Astrocyte of the cerebellum (primary cell): ENCODE results near the gene HSPA8.

ENCODE experiments used
- DNase-seq: peaks from one replicate; pipeline ENCODE4 v3.0.0-alpha.2; 2011; ENCODE audit warnings: low read depth
- H3K4me3 ChIP-seq: 2 replicates; pipeline ENCODE4 v1.5.1; 2011; ENCODE audit warnings: mild to moderate bottlenecking, low read depth, low read length, moderate library complexity
- CTCF ChIP-seq: IDR thresholded peaks from 2 replicates; pipeline ENCODE4 v1.5.1; 2012; ENCODE audit warnings: low read length, low read depth, moderate library complexity, mild to moderate bottlenecking; ENCODE audit errors: missing control alignments
- in situ Hi-C: cut with HindIII; loops from 2 replicates; pipeline ENCODE4 v1.10.0; 2017; ENCODE audit warnings: low sequenced_read_pairs

Gene HSPA8

GRCh38 chr11:123073343-123074057 lies 11.6 kb upstream of the HSPA8 start:
- no peak overlapping the region for H3K4me3 ChIP-seq
- TF ChIP-seq CTCF: no peak
- no peak for DNase-seq
- in situ Hi-C loops: no loop called here

GRCh38 chr11:123072762-123073161 lies 10.8 kb upstream of the HSPA8 start:
- in situ Hi-C loops: no loop called here
- H3K4me3 ChIP-seq: no peak overlapping the region
- no peak for TF ChIP-seq CTCF
- no peak for DNase-seq

DNA sequence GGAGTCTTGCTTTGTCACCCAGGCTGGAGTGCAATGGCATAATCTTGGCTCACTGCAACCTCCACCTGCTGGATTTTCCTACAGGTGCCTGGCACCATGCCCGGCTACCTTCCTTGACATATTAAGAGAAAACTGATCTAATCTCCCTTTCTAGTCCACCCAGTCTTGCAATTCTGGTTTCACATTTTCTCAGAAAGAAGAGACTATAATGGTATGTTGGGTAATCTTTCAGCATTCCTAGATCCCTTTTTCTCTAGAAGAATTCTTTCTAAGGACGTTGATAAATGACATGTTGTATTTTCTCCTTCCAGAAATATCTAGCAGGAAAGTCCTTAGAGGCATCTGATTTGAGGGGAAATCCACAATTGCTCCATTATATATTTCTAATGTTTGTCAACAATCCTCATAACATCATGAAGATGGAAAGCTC lies 10.4 kb upstream of the HSPA8 start:
- no peak for TF ChIP-seq CTCF
- DNase-seq: no peak
- in situ Hi-C loops: no loop called here
- H3K4me3 ChIP-seq: no peak overlapping the region

DNA sequence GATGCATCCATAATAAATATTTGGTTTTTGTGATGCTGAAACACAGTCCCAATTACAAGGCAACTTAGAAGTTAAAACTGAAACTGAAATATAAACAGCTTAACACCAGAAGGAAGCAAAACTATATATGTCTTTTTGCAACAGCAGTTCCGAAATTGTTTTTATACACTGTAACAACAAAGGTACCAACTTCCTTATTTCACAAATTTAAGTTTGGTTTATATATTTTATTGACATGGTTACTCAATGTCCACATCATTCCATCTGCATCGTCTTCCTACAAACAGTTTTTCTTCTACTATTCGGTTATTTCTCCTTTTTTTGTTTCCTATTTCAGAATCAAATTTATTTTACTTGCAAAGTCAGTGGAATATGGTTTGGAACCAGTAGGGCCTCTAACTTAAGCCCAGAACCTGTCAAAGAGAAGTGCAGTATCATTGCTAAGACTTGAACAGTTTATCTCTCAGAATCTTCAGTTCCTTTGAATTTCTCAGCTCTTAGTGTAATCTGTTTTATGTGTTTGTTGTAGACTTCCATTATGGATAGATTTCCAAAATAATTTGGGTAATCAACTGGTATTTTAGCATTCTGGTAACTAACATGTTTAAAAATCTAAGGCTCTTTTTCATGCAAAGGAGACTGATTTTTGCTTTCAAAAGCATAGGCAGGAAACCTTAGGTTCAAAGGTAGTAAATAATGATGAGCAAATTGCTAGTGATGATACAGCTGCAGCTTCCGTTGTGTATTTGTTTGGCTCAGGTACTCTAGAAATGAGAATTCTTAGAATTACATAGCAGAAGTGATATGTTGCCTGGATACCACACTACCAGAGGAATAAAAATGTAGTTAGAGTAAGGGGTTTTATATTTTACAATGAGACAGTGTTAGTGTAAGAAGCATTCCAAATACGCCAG lies 8.2 kb upstream of the HSPA8 start:
- in situ Hi-C loops: no loop called here
- no peak for TF ChIP-seq CTCF
- no peak overlapping the region for H3K4me3 ChIP-seq
- DNase-seq: no peak

DNA sequence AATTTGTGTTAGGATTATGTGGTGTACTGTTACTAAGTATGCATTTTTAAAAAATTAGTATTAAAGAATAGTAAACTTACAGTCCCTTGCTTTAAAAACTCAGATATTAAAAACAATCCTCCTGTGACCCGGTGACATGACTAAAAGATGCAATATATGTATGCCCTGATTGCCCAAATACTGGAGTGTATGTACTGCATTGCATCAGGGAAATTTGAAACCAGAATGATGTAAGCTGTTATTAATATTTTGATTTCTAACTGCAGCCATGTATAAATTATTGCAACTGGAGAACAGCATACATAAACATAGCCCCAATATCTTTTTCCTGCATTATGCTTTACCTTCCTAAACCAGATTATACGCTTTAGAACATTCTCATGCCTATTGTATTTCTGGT lies 3.7 kb upstream of the HSPA8 start:
- in situ Hi-C loops: no loop called here
- TF ChIP-seq CTCF: no peak
- H3K4me3 ChIP-seq: no peak overlapping the region
- no peak for DNase-seq

DNA sequence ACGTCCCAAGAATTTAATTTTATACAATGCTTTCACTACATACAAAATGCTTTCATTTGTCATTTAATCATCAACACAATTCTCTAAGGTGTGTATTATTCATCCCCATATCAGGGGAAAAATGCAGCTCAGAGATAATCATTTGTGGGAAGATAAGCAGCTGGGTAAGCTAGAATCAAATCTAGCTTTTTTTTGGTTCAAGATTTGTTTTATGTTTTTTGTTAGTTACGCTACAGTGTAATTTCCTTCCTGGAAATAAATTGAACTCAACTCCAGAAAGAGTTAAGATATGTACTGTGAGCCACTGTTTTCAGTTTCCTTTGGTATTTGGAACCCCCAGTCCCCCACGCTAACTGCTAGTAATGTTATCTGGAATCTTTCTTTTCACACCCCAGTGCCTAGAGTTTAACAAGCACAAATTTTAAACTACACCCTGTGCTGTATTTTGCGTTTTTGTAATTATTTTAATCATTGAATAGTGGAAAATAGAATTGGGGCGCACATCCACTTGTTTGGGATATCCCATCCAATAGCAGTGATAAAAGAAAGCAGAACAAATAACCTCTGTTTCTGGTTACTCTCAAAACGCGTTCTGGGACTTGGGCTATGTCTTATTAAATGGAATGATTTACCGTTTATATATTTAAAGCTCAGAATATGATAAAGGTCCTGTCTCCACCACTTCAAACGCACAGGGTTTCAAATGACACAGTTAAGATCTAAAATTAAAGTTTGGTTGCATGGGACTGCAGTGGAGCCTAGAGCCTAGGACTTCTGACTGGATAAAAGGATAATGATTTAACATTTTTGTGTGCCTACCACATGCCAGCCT lies 2.1 kb upstream of the HSPA8 start:
- in situ Hi-C loops: no loop called here
- no peak for DNase-seq
- peak overlapping the region; percentile 85 for H3K4me3 ChIP-seq
- no peak for TF ChIP-seq CTCF
